Measurements from ENCODE around the gene CDKN2C.

Gene CDKN2C

DNA sequence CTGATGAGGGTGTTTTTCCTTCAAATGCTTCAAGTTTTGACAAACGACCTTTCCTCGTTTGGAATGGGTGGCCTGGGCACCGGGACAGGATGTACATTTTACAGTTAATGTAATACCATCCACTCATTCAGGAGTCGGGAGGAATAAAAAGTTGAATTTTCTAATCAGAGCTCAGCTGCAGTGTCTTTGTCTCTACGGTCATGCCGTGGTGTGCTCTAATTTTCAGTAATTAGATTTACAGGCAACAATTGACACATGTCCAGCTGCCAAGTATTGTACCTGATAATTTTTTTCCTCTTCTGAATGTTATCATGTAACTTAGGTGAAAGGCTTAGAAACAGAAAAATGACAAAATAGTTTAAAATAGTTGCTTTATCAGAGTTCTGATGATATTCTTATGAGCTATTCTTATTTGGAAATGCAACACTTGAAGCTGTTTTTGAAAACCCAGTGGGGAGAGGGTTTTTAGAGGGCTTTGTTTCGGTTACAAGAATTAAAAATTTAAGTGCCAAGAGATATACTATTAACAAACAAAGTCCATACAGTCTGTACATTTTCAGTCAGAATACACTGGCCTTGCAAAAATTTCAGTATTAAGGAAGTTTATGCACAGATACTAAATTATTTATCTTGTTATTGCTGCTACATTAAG, 1.0 kb downstream of the CDKN2C start:
- in situ Hi-C loops (cut with HindIII; ENCODE audit: low sequenced_read_pairs): no loop called here
- DNase-seq (ENCODE audit: low read depth): no peak
- TF ChIP-seq, protein P1, sequence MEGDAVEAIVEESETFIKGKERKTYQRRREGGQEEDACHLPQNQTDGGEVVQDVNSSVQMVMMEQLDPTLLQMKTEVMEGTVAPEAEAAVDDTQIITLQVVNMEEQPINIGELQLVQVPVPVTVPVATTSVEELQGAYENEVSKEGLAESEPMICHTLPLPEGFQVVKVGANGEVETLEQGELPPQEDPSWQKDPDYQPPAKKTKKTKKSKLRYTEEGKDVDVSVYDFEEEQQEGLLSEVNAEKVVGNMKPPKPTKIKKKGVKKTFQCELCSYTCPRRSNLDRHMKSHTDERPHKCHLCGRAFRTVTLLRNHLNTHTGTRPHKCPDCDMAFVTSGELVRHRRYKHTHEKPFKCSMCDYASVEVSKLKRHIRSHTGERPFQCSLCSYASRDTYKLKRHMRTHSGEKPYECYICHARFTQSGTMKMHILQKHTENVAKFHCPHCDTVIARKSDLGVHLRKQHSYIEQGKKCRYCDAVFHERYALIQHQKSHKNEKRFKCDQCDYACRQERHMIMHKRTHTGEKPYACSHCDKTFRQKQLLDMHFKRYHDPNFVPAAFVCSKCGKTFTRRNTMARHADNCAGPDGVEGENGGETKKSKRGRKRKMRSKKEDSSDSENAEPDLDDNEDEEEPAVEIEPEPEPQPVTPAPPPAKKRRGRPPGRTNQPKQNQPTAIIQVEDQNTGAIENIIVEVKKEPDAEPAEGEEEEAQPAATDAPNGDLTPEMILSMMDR (IDR thresholded peaks at IDR 0.05; ENCODE audit: low read depth, low read length, missing control alignments): no peak
- H3K4me3 ChIP-seq (ENCODE audit: low read depth, low read length): peak overlapping the region; percentile 93

DNA sequence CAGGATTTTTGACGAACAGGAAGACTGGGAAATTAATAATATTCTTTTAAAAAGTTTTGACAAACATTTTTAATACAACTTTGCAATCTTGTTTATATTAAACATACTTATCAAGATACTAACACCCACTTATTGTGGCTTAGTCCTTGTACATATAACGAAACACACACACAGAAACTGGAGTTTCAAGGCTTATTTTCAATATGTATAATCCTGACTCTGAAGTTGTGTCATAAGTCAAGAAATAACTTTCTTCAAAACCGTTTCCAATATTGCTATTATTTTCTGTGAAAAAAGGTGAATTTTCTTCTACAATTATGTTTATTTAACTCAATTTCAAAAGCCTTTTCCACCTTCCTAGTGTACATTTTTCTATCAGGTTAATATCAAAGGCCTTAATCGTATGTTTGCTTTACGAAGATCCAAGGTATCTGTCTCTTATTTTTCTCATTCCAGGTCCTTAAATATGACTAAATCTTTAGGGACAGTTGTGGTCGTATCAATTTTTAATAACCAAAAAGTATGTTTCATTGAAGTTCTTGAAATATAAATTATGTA, 1.8 kb downstream of the CDKN2C start:
- DNase-seq (ENCODE audit: low read depth): no peak
- TF ChIP-seq, protein P1 (IDR thresholded peaks at IDR 0.05; ENCODE audit: low read depth, low read length, missing control alignments): no peak
- H3K4me3 ChIP-seq (ENCODE audit: low read depth, low read length): no peak overlapping the region
- in situ Hi-C loops (cut with HindIII; ENCODE audit: low sequenced_read_pairs): no loop called here

DNA sequence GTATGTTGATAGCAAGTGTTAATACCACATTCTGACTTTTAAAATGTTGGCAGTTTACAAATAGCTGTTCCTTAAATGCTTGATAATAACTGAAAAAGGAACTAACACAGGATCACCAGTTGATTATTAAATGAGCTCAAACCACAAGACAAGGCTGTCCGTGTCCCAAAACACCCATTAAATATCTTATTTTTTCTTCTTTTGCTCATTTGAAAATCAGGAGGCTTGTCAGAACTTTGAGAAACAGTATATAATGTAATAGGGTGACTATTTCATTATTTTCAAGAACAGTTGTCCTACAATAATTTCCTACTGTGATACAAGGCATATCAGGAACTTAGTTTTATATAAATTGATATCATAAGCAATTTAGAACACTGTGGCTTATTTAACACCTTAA, 2.7 kb downstream of the CDKN2C start:
- TF ChIP-seq, protein P1 (IDR thresholded peaks at IDR 0.05; ENCODE audit: low read depth, low read length, missing control alignments): no peak
- no peak for DNase-seq (ENCODE audit: low read depth)
- in situ Hi-C loops (cut with HindIII; ENCODE audit: low sequenced_read_pairs): no loop called here
- H3K4me3 ChIP-seq (ENCODE audit: low read depth, low read length): no peak overlapping the region

GRCh38 chr1:50973255-50973654, 3.2 kb downstream of the CDKN2C start:
- in situ Hi-C loops (cut with HindIII; ENCODE audit: low sequenced_read_pairs): no loop called here
- no peak overlapping the region for H3K4me3 ChIP-seq (ENCODE audit: low read depth, low read length)
- DNase-seq (ENCODE audit: low read depth): no peak
- TF ChIP-seq, protein P1 (IDR thresholded peaks at IDR 0.05; ENCODE audit: low read depth, low read length, missing control alignments): no peak

- DNase-seq (ENCODE audit: low read depth): no peak
- in situ Hi-C loops (cut with HindIII; ENCODE audit: low sequenced_read_pairs): no loop called here
- no peak overlapping the region for H3K4me3 ChIP-seq (ENCODE audit: low read depth, low read length)
- TF ChIP-seq, protein P1 (IDR thresholded peaks at IDR 0.05; ENCODE audit: low read depth, low read length, missing control alignments): no peak
Observed at GRCh38 chr1:50973875-50974617, 4.0 kb downstream of the CDKN2C start.

DNA sequence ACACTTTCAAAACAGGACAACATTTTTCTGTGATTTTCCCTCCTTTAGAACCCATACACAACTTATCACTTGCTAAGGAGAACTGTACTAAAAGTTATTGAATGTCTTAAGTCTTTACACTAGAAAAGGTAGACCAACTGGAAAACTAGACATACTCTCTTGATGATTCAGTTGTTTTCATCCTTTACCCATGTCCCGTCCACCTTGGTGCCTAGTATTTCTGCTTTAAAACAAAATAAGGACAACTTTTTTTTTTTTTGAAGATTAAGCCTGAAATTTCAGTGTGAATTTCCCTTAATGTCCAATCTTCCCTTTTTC, 4.5 kb downstream of the CDKN2C start:
- DNase-seq (ENCODE audit: low read depth): no peak
- in situ Hi-C loops (cut with HindIII; ENCODE audit: low sequenced_read_pairs): no loop called here
- TF ChIP-seq, protein P1 (IDR thresholded peaks at IDR 0.05; ENCODE audit: low read depth, low read length, missing control alignments): no peak
- H3K4me3 ChIP-seq (ENCODE audit: low read depth, low read length): no peak overlapping the region

Measured in astrocyte of the cerebellum (primary cell).